Heart left ventricle (tissue), 16 donors: ENCODE measurements around the gene CD48. TPM values are rescaled to one million over a fixed set of nuclear protein-coding genes. Genes with fewer than 3 reads are reported as not detected.

Source experiments
- ATAC-seq, 4 donors: fragments of 200-7000 bp; cut with Tn5 transposase; one replicate each; pipeline ENCODE4 v1.9.1; 2020 to 2022; ENCODE audit warnings: moderate library complexity in 4 of 4, mild to moderate bottlenecking in 3 of 4, moderate number of reproducible peaks in 1 of 4
- DNase-seq, 5 donors: peaks; one replicate each; pipeline ENCODE4 v3.0.0-alpha.2; 2020
- H3K27ac ChIP-seq, 12 donors: fragments of 200-600 bp; sonication (generic) in 4 of 12; one replicate each; pipeline versions ENCODE4 v1.5.0 to v1.8.0; 2016 to 2022; ENCODE audit warnings: mild to moderate bottlenecking in 2 of 12
- H3K27me3 ChIP-seq, 9 donors: fragments of 200-600 bp; sonication (generic) in 2 of 9; one replicate each; pipeline versions ENCODE4 v1.5.1 to v1.8.0; 2016 to 2022; ENCODE audit warnings: mild to moderate bottlenecking in 3 of 9
- H3K36me3 ChIP-seq, 9 donors: fragments of 200-600 bp; sonication (generic) in 2 of 9; one replicate each; pipeline versions ENCODE4 v1.5.0 to v1.8.0; 2018 to 2022; ENCODE audit warnings: mild to moderate bottlenecking in 2 of 9
- H3K4me1 ChIP-seq, 12 donors: fragments of 200-600 bp; sonication (generic) in 4 of 12; one replicate each; pipeline versions ENCODE4 v1.5.0 to v1.8.0; 2016 to 2022; ENCODE audit warnings: mild to moderate bottlenecking in 3 of 12
- H3K4me3 ChIP-seq, 12 donors: fragments of 200-600 bp; sonication (generic) in 4 of 12; one replicate each; pipeline versions ENCODE4 v1.5.0 to v1.8.0; 2017 to 2022; ENCODE audit warnings: mild to moderate bottlenecking in 9 of 12, moderate library complexity in 4 of 12
- H3K9me3 ChIP-seq, 12 donors: fragments of 200-600 bp; sonication (generic) in 4 of 12; one replicate each; pipeline versions ENCODE4 v1.5.0 to v1.8.0; 2016 to 2022; ENCODE audit warnings: mild to moderate bottlenecking in 1 of 12
- POLR2A ChIP-seq, 2 donors: fragments of 450-650 bp; IDR thresholded peaks; one replicate each; pipeline ENCODE4 v1.6.1; 2017; ENCODE audit warnings: antibody characterized with exemption in 2 of 2, mild to moderate bottlenecking in 2 of 2, moderate library complexity in 2 of 2
- WGBS, 4 donors: extraction: QIAGEN DNeasy Blood & Tissue Kit in 2 of 4; methylation state at CpG; one replicate each; pipeline versions ENCODE4 v1.1.5 to v1.1.7; 2013 to 2018; 5-methylcytosine and 5-hydroxymethylcytosine counted together
- intact Hi-C, 10 donors: fragments of 100-400 bp; cut with DNase I; formaldehyde crosslinking; loops; one replicate each; pipeline versions ENCODE4 v1.11.1 to v1.14.2; 2022
- polyA plus RNA-seq, 2 donors: library from polyadenylated mRNA; stranded (reverse); fragments of 200-250 nt; gene quantifications; one replicate each; pipeline ENCODE4 v1.2.3, GENCODE V29; 2013
- total RNA-seq, 9 donors: library from RNA; depleted of rRNA in 2 of 9; stranded (reverse); fragments of >200 nt in 2 of 9; fragmentation: NEBNext Ultra II Directional in 3 of 9; extraction: Animal tissue kit (Norgen Biotek cat#: 25700) in 3 of 9; gene quantifications; one replicate each; pipeline versions ENCODE4 v1.1.0 to v1.2.4, GENCODE V29; 2016 to 2023
- TF ChIP-seq, protein P1 (sequence below), 12 donors: fragments of 200-600 bp; sonication (generic) in 4 of 12; IDR thresholded peaks; one replicate each; pipeline versions ENCODE4 v1.5.0 to v1.8.0; 2018 to 2022; ENCODE audit warnings: antibody characterized with exemption in 12 of 12, mild to moderate bottlenecking in 5 of 12
- donor health status: ischemic (EF 13 %, LVEDD 7.1; RV severe dilation, severe dysfunction).
- donor health status: healthy with polysubstance abuse.
- donor health status: DM: no; HTN: yes; CAD: no.
- donor health status: DM: no; HTN: no; CAD: no.
- donor health status: ischemic (EF 25% LVEDD 6.9; RV normal size, moderate dysfunction).
- donor health status: ischemic (EF 25% LVEDD 5.7; RV mildly dilated, moderate dysfunction).
- donor health status: healthy.
- donor health status: DM: yes; HTN: yes; CAD: no.
- donor health status: ischemic (EF 35%, LVEDD 5.7; RV mildly dilated, moderate dysfunction).
- donor health status: nonischemic (EF 11% LVEDD 7.7; RV severe dilation, severe dysfunction).
- donor health status: DM: yes; HTN: yes; CAD: no.
- donor health status: PGD.
- donor health status: ischemic (EF 29% LVEDD 5.4; RV normal size, mild dysfunction).
- donor health status: nonischemic (EF 23%, LVEDD 6.1; RV moderate dilation, normal function).

The CD48 gene
- total and polyA plus RNA-seq, 11 donors: 0.49 to 31.6 (median 0.71) TPM

DNA sequence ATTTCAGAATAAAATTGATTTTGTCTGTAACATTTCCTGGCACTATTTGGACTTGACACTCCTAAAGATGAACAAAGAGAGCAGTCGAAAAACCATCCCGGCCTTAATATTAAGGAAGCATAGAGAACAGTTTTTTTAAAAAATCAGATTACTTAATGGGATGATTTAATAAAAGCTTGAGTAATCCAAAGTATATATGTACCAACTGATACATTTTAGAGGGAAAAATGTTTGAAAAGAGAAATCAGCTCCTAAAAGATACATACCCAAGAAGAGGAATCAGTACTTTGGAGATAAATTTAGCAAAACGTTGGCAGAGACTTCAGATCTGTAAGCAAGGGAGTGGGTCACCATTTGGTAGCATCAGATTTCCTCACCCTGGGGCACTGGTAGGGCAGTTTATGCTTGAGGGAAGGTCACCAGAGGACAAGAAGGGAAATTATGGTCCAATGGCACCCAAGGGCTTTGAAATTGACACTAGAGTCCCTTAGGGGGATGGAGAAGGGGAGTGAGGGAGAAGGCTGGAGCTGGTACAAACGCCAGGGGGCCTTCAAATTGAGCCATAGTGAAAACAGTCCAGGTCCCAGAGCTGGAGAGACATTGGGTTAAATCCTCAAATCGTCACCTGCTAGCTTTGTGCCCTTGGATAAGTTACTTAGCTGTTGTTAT is 33.4 kb upstream of the CD48 start:
- TF ChIP-seq, protein P1, sequence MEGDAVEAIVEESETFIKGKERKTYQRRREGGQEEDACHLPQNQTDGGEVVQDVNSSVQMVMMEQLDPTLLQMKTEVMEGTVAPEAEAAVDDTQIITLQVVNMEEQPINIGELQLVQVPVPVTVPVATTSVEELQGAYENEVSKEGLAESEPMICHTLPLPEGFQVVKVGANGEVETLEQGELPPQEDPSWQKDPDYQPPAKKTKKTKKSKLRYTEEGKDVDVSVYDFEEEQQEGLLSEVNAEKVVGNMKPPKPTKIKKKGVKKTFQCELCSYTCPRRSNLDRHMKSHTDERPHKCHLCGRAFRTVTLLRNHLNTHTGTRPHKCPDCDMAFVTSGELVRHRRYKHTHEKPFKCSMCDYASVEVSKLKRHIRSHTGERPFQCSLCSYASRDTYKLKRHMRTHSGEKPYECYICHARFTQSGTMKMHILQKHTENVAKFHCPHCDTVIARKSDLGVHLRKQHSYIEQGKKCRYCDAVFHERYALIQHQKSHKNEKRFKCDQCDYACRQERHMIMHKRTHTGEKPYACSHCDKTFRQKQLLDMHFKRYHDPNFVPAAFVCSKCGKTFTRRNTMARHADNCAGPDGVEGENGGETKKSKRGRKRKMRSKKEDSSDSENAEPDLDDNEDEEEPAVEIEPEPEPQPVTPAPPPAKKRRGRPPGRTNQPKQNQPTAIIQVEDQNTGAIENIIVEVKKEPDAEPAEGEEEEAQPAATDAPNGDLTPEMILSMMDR (IDR thresholded peaks at IDR 0.05): no peak
- TF ChIP-seq POLR2A (IDR thresholded peaks at IDR 0.05): no peak
- no peaks in the 10 kb centered on the region for H3K36me3 ChIP-seq
- H3K4me3 ChIP-seq: no peak overlapping the region
- intact Hi-C loops: no loop called here
- ATAC-seq (no peak), DNase-seq (no peak)
- peaks cover 0 to 15% (median 0%) of the 10 kb centered on the region in 9 donors for H3K27me3 ChIP-seq
- H3K4me1 ChIP-seq: peaks cover 0 to 56% (median 0%) of the 10 kb centered on the region in 12 donors
- H3K9me3 ChIP-seq: no peaks in the 10 kb centered on the region
- WGBS, 4 donors: 62 to 70% (median 67%) methylated on average over 5 of the region's 5 CpGs
- H3K27ac ChIP-seq: peak overlapping the region in 1 of 12 donors; percentile 14

DNA sequence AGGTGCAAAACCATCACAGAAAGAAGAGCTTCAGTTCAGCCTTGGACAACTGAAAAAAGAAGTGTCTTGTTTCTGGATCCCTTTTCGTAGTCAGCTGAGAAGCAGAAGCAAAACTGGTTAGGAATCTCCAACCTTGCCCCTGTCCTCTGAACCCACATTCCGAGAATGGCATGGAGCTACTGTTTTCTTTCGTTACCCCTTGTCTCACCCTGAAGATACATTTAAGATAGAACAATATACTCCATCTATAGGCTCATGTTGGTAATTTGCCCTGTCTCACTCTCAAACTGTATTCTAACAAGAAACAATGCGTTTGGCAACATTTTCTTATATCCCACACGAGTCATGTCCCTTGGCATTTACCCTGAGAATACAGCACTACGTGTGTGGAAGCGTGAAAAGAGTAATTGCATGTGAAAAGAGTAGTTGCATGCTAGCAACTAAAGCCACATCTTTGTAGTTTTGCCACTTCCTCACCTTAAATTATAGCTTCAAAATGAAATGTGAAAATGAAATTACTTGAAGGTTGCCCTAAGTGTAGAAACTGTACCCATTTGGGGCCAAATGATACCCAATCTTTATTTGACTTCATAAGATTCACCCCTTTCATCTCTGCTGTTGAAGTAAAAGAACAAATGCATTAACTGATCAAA is 32.7 kb upstream of the CD48 start:
- no peak for DNase-seq
- Histone ChIP-seq H3K4me1 (peaks cover 0 to 56% (median 0%) of the 10 kb centered on the region in 12 donors), H3K27me3 (peaks cover 0 to 8% (median 0%) of the 10 kb centered on the region in 9 donors), H3K27ac (peak overlapping the region in 1 of 12 donors; percentile 68), H3K4me3 (peak overlapping the region in 1 of 12 donors; percentile 0), H3K36me3 (no peaks in the 10 kb centered on the region), H3K9me3 (no peaks in the 10 kb centered on the region)
- 71 to 84% (median 80%) methylated on average over 7 of the region's 7 CpGs for WGBS, 4 donors
- ATAC-seq: no peak
- TF ChIP-seq, protein P1 (IDR thresholded peaks at IDR 0.05): no peak
- TF ChIP-seq POLR2A (IDR thresholded peaks at IDR 0.05): no peak
- intact Hi-C loops: no loop called here

DNA sequence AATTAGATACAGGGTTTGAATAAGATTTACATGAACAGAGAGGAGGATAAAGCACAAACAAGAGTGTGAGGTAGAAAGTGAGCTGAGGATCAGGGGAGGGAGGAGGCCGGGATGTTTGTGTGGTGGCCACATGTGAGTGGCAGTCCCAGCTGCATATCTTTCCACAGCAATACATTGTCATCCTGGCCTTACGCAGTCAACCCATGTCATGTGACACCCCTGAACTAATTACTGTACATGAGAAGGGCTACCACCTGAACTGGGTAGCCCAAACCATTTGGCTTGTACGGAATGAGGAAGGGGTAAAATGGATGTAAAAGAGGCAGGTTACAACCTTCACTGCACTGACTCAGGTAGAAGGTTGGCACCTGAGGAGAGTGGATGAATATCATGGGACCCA is 31.6 kb upstream of the CD48 start:
- peaks cover 0 to 3% (median 0%) of the 10 kb centered on the region in 9 donors for H3K27me3 ChIP-seq
- H3K4me1 ChIP-seq: peaks cover 0 to 53% (median 0%) of the 10 kb centered on the region in 12 donors
- peak overlapping the region in 1 of 12 donors; percentile 68 for H3K27ac ChIP-seq
- TF ChIP-seq POLR2A (IDR thresholded peaks at IDR 0.05): no peak
- TF ChIP-seq, protein P1 (IDR thresholded peaks at IDR 0.05): no peak
- no peaks in the 10 kb centered on the region for H3K36me3 ChIP-seq
- intact Hi-C loops: no loop called here
- no peak overlapping the region for H3K4me3 ChIP-seq
- ATAC-seq: no peak
- WGBS, 4 donors: 75 to 86% (median 85%) methylated on average over 3 of the region's 3 CpGs
- H3K9me3 ChIP-seq: no peaks in the 10 kb centered on the region
- DNase-seq: no peak

DNA sequence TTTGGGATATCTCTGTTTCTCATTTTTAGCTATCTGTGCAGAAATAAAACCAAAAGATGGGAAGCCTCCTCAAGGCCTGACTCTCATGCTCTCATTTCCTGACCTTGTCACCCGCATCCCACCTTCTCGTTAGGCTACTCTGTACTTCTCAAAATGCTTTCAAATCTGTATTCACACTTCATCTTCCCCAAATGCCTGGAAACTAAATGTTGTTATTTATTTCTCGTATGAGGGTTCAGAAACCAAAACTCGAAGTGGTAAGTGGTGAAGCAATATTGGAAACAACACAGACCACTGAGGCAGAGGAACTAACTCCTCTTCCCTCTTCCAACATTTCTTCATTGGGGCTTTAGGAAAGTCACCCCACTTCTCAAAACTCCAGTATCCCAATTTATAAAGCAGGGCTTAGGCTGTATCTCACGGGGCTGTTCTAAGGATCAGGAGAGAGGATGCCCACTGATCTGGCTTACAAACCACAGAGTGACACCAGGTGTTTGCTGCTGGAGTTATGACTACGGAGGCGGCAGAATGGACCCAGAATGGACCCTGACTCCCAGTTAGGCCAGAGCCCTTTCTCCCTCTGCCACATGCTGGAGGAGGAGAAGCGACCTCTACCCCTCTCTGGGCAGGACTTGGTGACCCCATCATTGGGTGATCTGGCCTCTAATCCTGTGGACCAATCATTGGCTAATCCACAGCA is 31.0 kb upstream of the CD48 start:
- intact Hi-C loops: no loop called here
- peak overlapping the region in 1 of 12 donors; percentile 70 for H3K27ac ChIP-seq
- no peak for DNase-seq
- peak overlapping the region in 1 of 12 donors; percentile 50 for H3K4me3 ChIP-seq
- peaks cover 0 to 53% (median 0%) of the 10 kb centered on the region in 12 donors for H3K4me1 ChIP-seq
- peaks cover 0 to 3% (median 0%) of the 10 kb centered on the region in 9 donors for H3K27me3 ChIP-seq
- WGBS, 4 donors: 85 to 95% (median 87%) methylated on average over 8 of the region's 8 CpGs
- no peak for ATAC-seq
- no peaks in the 10 kb centered on the region for H3K36me3 ChIP-seq
- TF ChIP-seq, protein P1 (IDR thresholded peaks at IDR 0.05): no peak
- no peak for TF ChIP-seq POLR2A (IDR thresholded peaks at IDR 0.05)
- peaks cover 0 to 4% (median 0%) of the 10 kb centered on the region in 12 donors for H3K9me3 ChIP-seq
